ENCODE data around the gene KCNMA1.
"Not testable (repeated sequence)": the region's sequence is repeated elsewhere in the genome, so short reads cannot be mapped to it uniquely, and the experiment has no call there.

KCNMA1 gene

GRCh38 chr10:77603534-77603927 lies 34.1 kb downstream of the KCNMA1 start:
- DNase-seq, result no peak

- no peak for DNase-seq
These were observed 34.6 kb downstream of the KCNMA1 start for GRCh38 chr10:77602913-77603533.

GRCh38 chr10:77602231-77602912 lies 35.2 kb downstream of the KCNMA1 start:
- peak; percentile 59 for DNase-seq

GRCh38 chr10:77601488-77601887 lies 36.1 kb downstream of the KCNMA1 start:
- no peak for DNase-seq

GRCh38 chr10:77600640-77601039 lies 37.0 kb downstream of the KCNMA1 start:
- DNase-seq, result no peak

GRCh38 chr10:77599651-77600050 lies 38.0 kb downstream of the KCNMA1 start:
- no peak for DNase-seq

GRCh38 chr10:77598606-77599005 lies 39.0 kb downstream of the KCNMA1 start:
- DNase-seq, result no peak

GRCh38 chr10:77597560-77597959 lies 40.0 kb downstream of the KCNMA1 start:
- no peak for DNase-seq

GRCh38 chr10:77594471-77594783 lies 43.2 kb downstream of the KCNMA1 start:
- DNase-seq, result no peak

GRCh38 chr10:77593771-77594470 lies 43.7 kb downstream of the KCNMA1 start:
- no peak for DNase-seq

GRCh38 chr10:77592946-77593636 lies 44.5 kb downstream of the KCNMA1 start:
- peak; percentile 87 for DNase-seq

- DNase-seq, result no peak
These were observed 45.1 kb downstream of the KCNMA1 start for GRCh38 chr10:77592510-77592909.

- DNase-seq, result no peak
These were observed 46.2 kb downstream of the KCNMA1 start for GRCh38 chr10:77591238-77591880.

GRCh38 chr10:77590344-77591237 lies 47.0 kb downstream of the KCNMA1 start:
- DNase-seq, result no peak

- DNase-seq, result not testable (repeated sequence)
These were observed 47.9 kb downstream of the KCNMA1 start for GRCh38 chr10:77589703-77590102.

GRCh38 chr10:77588886-77589285 lies 48.7 kb downstream of the KCNMA1 start:
- DNase-seq, result no peak

GRCh38 chr10:77587416-77587790 lies 50.2 kb downstream of the KCNMA1 start:
- DNase-seq, result no peak

GRCh38 chr10:77586719-77587415 lies 50.7 kb downstream of the KCNMA1 start:
- DNase-seq, result peak; percentile 87

- DNase-seq, result no peak
These were observed 52.7 kb downstream of the KCNMA1 start for GRCh38 chr10:77584938-77585337.

- no peak for DNase-seq
These were observed 54.1 kb downstream of the KCNMA1 start for GRCh38 chr10:77583527-77583926.

- peak; percentile 56 for DNase-seq
These were observed 54.9 kb downstream of the KCNMA1 start for GRCh38 chr10:77582710-77583115.
